ENCODE measurements around the gene CTNNAL1. TPM values are rescaled to one million over a fixed set of nuclear protein-coding genes. Genes with fewer than 3 reads are reported as not detected.
"Not testable (repeated sequence)": the region's sequence is repeated elsewhere in the genome, so short reads cannot be mapped to it uniquely, and the experiment has no call there.

Gene CTNNAL1
- total RNA-seq, 1 donor from 2014 or later, result 25.9 TPM

DNA sequence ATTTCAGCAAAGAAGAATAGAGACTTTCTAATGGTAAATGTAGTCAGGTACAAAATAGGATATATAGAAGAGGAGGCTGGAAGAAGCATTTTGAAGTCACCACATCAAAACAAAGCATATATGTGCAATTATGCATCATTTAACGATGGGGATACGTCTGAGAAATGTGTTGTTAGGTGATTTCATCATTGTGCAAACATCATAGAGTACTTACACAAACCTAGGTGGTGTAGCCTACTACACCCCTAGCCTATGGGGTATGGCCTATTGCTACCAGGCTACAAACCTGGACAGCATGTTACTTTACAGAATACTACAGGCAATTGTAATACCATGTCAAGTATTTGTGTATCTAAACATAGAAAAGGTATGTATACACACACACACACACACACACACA, 107.8 kb downstream of the CTNNAL1 start:
- Mint-ChIP-seq H3K4me3 (ENCODE audit: unreplicated experiment) (no peak overlapping the region), H3K9me3 (ENCODE audit: low read depth) (no peaks in the 10 kb centered on the region), H3K4me1 (ENCODE audit: low read depth) (no peaks in the 10 kb centered on the region), H3K27ac (ENCODE audit: unreplicated experiment) (no peak overlapping the region), H3K36me3 (ENCODE audit: low read depth) (peaks cover 50% of the 10 kb centered on the region), H3K27me3 (ENCODE audit: low read depth) (no peaks in the 10 kb centered on the region)
- TF ChIP-seq CTCF (IDR thresholded peaks at IDR 0.05), result no peak
- no peak for DNase-seq (ENCODE audit: low spot score)

DNA sequence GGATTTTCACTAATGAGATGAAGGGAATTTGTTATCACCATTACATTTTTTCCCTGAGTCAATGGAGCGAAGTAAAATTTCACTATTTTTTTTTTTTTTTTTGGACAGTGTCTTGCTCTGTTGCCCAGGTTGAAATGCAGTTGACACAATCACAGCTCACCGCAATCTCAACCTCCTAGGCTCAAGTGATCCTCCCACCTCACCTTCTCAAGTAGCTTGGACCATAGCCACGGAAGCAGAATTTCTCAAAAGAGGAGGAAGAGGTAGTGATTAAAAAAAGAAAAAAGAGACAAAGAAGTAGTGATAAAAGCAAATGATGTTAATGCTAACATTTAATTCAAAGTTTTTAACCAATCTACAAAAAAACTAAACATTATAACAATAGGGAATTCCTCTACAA, 109.1 kb downstream of the CTNNAL1 start:
- Mint-ChIP-seq H3K4me1 (ENCODE audit: low read depth) (no peaks in the 10 kb centered on the region), H3K27me3 (ENCODE audit: low read depth) (no peaks in the 10 kb centered on the region), H3K27ac (ENCODE audit: unreplicated experiment) (no peak overlapping the region), H3K9me3 (ENCODE audit: low read depth) (no peaks in the 10 kb centered on the region), H3K36me3 (ENCODE audit: low read depth) (peaks cover 46% of the 10 kb centered on the region), H3K4me3 (ENCODE audit: unreplicated experiment) (no peak overlapping the region)
- DNase-seq (ENCODE audit: low spot score), result no peak
- no peak for TF ChIP-seq CTCF (IDR thresholded peaks at IDR 0.05)

GRCh38 chr9:108903420-108904103, 109.7 kb downstream of the CTNNAL1 start:
- Mint-ChIP-seq H3K27me3 (ENCODE audit: low read depth) (no peaks in the 10 kb centered on the region), H3K36me3 (ENCODE audit: low read depth) (peaks cover 40% of the 10 kb centered on the region), H3K9me3 (ENCODE audit: low read depth) (no peaks in the 10 kb centered on the region)

DNA sequence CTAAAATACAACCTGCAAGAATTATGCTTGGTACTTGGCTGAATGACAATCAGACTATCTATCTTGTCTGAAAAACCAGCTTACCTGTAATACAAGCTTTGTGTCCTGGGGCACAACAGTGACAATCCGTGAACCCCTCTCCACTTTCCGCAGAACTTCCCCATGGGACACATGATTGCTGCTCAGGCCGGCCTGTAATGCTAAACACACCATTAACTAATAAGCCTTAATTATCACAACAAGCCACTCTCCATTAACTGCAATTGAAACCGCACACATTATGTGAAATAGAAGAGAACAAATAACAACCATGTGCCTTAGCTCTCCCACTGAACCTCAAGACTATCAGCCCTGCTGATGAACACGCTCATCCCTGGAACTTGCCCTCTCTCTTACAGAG, 113.1 kb downstream of the CTNNAL1 start:
- no peak for DNase-seq (ENCODE audit: low spot score)
- H3K27me3 Mint-ChIP-seq (ENCODE audit: low read depth), result no peaks in the 10 kb centered on the region
- no peak overlapping the region for H3K4me3 Mint-ChIP-seq (ENCODE audit: unreplicated experiment)
- no peak for TF ChIP-seq CTCF (IDR thresholded peaks at IDR 0.05)
- no peak overlapping the region for H3K27ac Mint-ChIP-seq (ENCODE audit: unreplicated experiment)
- H3K9me3 Mint-ChIP-seq (ENCODE audit: low read depth), result no peaks in the 10 kb centered on the region
- no peaks in the 10 kb centered on the region for H3K4me1 Mint-ChIP-seq (ENCODE audit: low read depth)
- H3K36me3 Mint-ChIP-seq (ENCODE audit: low read depth), result peaks cover 48% of the 10 kb centered on the region

More at GRCh38 chr9:108903420-108904103, 109.7 kb downstream of the CTNNAL1 start:
- Mint-ChIP-seq H3K4me1 (ENCODE audit: low read depth) (no peaks in the 10 kb centered on the region), H3K27ac (ENCODE audit: unreplicated experiment) (no peak overlapping the region), H3K4me3 (ENCODE audit: unreplicated experiment) (no peak overlapping the region)
- TF ChIP-seq CTCF (IDR thresholded peaks at IDR 0.05), result no peak
- no peak for DNase-seq (ENCODE audit: low spot score)

- H3K4me1 Mint-ChIP-seq (ENCODE audit: low read depth); H3K27me3 Mint-ChIP-seq (ENCODE audit: low read depth); H3K27ac Mint-ChIP-seq (ENCODE audit: unreplicated experiment); H3K4me3 Mint-ChIP-seq (ENCODE audit: unreplicated experiment); H3K9me3 Mint-ChIP-seq (ENCODE audit: low read depth); DNase-seq (ENCODE audit: low spot score): not testable (repeated sequence)
- peaks cover 47% of the 10 kb centered on the region for H3K36me3 Mint-ChIP-seq (ENCODE audit: low read depth)
These were observed 114.1 kb downstream of the CTNNAL1 start for GRCh38 chr9:108899023-108899695.

All from chondrocyte (in vitro differentiated cells).